Stimulated activated CD4-positive, alpha-beta T cell treated with anti-CD3 and anti-CD28 coated beads, Interleukin-12 subunit alpha, Interleukin-12 subunit beta, amount 100 ng/mL, for 24 hours (primary cell): ENCODE data around the gene DCTN2.
A peak's percentile ranks its signal among the peaks of the same experiment; 100 is the strongest.
"Not testable (repeated sequence)": the region's sequence is repeated elsewhere in the genome, so short reads cannot be mapped to it uniquely, and the experiment has no call there.

Source experiments
- DNase-seq, 2 experiments: peaks; one replicate each; pipeline ENCODE4 v3.0.0-alpha.2; 2020; ENCODE audit warnings: low read depth in 2 of 2

DCTN2 gene

GRCh38 chr12:57546438-57547287 is at the start of gene DCTN2:
DCTN2 (minus strand) TSS chr12:57547192; CDS start chr12:57547063, 129 bp downstream.
- peak; percentile 87 to 95 for DNase-seq

GRCh38 chr12:57593187-57593586 is 46.2 kb upstream of the DCTN2 start:
- DNase-seq, result no peak

GRCh38 chr12:57592551-57593165 is 45.7 kb upstream of the DCTN2 start:
- no peak for DNase-seq

GRCh38 chr12:57591782-57592325 is 44.9 kb upstream of the DCTN2 start:
- no peak for DNase-seq

GRCh38 chr12:57590864-57591781 is 44.1 kb upstream of the DCTN2 start, which contains the start of gene PIP4K2C:
PIP4K2C (plus strand) TSS chr12:57591192; CDS start chr12:57591290, 98 bp downstream.
- DNase-seq, result peak; percentile 53 to 68

- DNase-seq, result no peak
Measured at GRCh38 chr12:57590479-57590863, 43.5 kb upstream of the DCTN2 start.

GRCh38 chr12:57588951-57589610 is 42.1 kb upstream of the DCTN2 start:
- not testable (repeated sequence) for DNase-seq

GRCh38 chr12:57586832-57587429 is 39.9 kb upstream of the DCTN2 start:
- DNase-seq, result no peak

GRCh38 chr12:57586128-57586527 is 39.1 kb upstream of the DCTN2 start:
- DNase-seq, result no peak

GRCh38 chr12:57585156-57585555 is 38.2 kb upstream of the DCTN2 start:
- no peak for DNase-seq

GRCh38 chr12:57584690-57585089 is 37.7 kb upstream of the DCTN2 start:
- no peak for DNase-seq

- DNase-seq, result no peak
Measured at GRCh38 chr12:57584050-57584449, 37.1 kb upstream of the DCTN2 start.

- peak; percentile 31 to 48 for DNase-seq
Measured at GRCh38 chr12:57583008-57583831, 36.2 kb upstream of the DCTN2 start.

GRCh38 chr12:57582440-57582839 is 35.4 kb upstream of the DCTN2 start:
- DNase-seq, result no peak

- DNase-seq, result no peak
Measured at GRCh38 chr12:57581802-57582201, 34.8 kb upstream of the DCTN2 start.

- DNase-seq, result no peak
Measured at GRCh38 chr12:57580466-57580795, 33.4 kb upstream of the DCTN2 start.

- DNase-seq, result no peak
Measured at GRCh38 chr12:57579677-57580465, 32.9 kb upstream of the DCTN2 start.

- no peak for DNase-seq
Measured at GRCh38 chr12:57579011-57579410, 32.0 kb upstream of the DCTN2 start.
